Skin epidermis (tissue), 12 donors: Measurements from ENCODE around the gene SKA1.
A peak's percentile ranks its signal among the peaks of the same experiment; 100 is the strongest.

Experiments
- H3K27ac ChIP-seq, 21 experiments: fragments of 200-600 bp; sonication (generic) in 11 of 21; one replicate each; pipeline ENCODE4 v1.5.0; 2020; ENCODE audit warnings: mild to moderate bottlenecking in 3 of 21, inconsistent platforms in 2 of 21, moderate library complexity in 2 of 21
- H3K4me3 ChIP-seq, 7 experiments: fragments of 200-600 bp; sonication (generic) in 2 of 7; one replicate each; pipeline ENCODE4 v1.5.0; 2020; ENCODE audit warnings: inconsistent platforms in 2 of 7, mild to moderate bottlenecking in 2 of 7, moderate library complexity in 1 of 7

SKA1 gene, protein sequence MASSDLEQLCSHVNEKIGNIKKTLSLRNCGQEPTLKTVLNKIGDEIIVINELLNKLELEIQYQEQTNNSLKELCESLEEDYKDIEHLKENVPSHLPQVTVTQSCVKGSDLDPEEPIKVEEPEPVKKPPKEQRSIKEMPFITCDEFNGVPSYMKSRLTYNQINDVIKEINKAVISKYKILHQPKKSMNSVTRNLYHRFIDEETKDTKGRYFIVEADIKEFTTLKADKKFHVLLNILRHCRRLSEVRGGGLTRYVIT

DNA sequence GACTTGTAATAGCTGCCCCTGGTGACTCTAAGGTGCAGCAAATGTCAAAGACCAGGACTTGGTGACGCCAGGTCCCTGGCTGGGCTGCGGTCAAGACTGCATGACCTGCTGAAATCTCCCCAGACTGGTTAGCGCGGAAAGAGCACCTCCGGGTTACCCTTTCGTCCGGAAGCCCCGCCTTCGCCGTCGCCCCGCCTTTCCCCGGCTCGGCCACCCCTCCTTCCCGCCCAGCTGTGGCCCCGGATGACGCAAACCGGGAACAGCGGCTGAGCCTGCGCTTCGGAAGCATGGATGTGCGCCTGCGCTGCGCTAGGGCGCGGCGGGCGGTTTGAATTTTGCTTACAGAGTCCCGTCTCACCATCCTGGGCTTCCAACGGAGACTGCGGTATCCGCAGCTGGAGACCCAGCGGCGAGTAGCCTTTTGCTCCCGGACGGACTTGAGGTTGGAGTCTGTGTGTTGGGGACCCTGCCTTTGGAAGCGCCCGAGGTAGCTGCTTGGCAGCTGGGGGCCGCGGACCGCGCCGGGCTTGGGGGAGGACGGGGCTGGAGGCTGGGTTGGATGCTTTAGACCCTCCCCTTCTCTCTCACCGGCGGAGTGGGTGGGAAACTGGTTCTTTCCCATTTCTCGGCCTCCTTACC, at the start of gene SKA1:
TSS of gene SKA1 (plus strand) at position 294 of the 639 bp plus-strand sequence. CDS start 785 bp downstream, outside the sequence.
- Histone ChIP-seq H3K4me3 (peak within 1 kb of the TSS; percentile 36 to 67 (median 47)), H3K27ac (peak within 1 kb of the TSS in 19 of 21 experiments; percentile 29 to 80 (median 71))

GRCh38 chr18:50327983-50328382, 46.9 kb upstream of the SKA1 start:
- Histone ChIP-seq H3K4me3 (no peak overlapping the region), H3K27ac (no peak overlapping the region)

DNA sequence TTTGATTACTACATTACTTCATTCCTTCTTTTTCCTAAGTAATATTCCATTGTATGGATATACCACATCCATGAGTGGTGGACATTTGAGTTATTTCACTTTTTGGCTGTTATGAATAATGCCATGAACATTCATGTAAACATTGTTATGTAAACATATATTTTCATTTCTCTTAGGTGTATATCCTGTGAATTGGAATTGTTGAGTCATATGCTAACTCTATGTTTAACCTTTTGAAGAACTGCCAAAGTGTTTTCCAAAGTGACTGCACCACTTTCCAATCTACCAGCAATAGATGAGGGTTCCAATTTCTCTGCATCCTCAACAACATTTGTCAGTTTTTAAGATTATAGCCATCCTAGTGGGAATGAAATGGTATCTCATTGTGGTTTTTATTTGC, 44.7 kb upstream of the SKA1 start:
- Histone ChIP-seq H3K4me3 (no peak overlapping the region), H3K27ac (no peak overlapping the region)

GRCh38 chr18:50331691-50332090, 43.2 kb upstream of the SKA1 start:
- no peak overlapping the region for H3K4me3 ChIP-seq
- no peak overlapping the region for H3K27ac ChIP-seq

DNA sequence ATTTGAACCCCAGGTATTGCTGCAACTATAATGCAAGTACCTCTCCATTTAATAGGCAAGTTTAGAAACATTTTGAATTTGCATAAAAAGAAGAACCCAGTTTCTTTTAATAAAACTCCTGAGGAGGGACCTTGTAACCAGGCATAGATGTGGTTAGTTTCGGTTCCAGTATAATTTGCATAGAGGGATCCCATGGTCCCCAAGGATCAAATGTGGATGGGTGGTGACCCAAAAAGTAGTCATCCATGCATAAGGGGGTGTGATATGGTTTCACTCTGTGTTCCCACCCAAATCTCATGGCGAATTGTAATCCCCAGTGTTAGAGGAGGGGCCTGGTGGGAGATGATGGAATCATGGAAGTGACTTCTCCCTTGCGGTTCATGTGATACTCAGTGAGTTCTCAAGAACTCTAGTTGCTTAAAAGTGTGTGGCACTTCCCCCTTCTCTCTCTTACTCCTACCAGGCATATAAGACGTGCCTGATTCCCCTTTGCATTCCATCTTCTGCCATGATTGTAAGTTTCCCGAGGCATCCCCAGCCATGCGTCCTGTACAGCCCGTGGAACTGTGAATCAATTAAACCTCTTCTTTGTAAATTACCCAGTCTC, 40.2 kb upstream of the SKA1 start:
- Histone ChIP-seq H3K27ac (no peak overlapping the region), H3K4me3 (no peak overlapping the region)

DNA sequence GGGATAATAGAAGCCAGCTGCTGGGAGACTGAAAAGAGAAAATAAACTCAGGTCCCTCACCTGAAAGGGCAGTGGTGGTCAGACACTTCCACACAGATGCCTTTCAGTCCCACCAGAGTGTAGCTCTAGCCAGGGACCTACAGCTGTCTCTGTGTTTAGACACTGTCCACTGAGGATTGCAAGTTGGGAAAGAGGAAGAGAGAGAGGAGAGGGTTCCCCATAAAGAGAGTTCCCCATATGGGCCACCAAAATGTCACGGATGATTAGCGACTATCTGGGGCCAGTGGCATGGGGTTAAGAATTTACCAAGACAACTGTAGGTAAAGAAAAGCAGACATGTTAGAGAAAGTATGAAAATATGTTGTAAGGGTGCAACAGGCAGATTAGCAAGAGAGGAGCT, 36.7 kb upstream of the SKA1 start:
- no peak overlapping the region for H3K27ac ChIP-seq
- H3K4me3 ChIP-seq, result no peak overlapping the region

- Histone ChIP-seq H3K4me3 (no peak overlapping the region), H3K27ac (no peak overlapping the region)
These were observed 36.1 kb upstream of the SKA1 start for GRCh38 chr18:50338715-50339114.

GRCh38 chr18:50340078-50340477, 34.8 kb upstream of the SKA1 start:
- no peak overlapping the region for H3K27ac ChIP-seq
- H3K4me3 ChIP-seq, result no peak overlapping the region

GRCh38 chr18:50341443-50341842, 33.4 kb upstream of the SKA1 start:
- H3K27ac ChIP-seq, result no peak overlapping the region
- no peak overlapping the region for H3K4me3 ChIP-seq

- H3K27ac ChIP-seq, result no peak overlapping the region
These were observed 24.1 kb upstream of the SKA1 start for GRCh38 chr18:50350699-50351098.

GRCh38 chr18:50356036-50356945, 18.6 kb upstream of the SKA1 start:
- Histone ChIP-seq H3K27ac (no peak overlapping the region), H3K4me3 (no peak overlapping the region)

More at GRCh38 chr18:50350699-50351098, 24.1 kb upstream of the SKA1 start:
- no peak overlapping the region for H3K4me3 ChIP-seq

GRCh38 chr18:50358844-50359243, 16.0 kb upstream of the SKA1 start:
- H3K4me3 ChIP-seq, result no peak overlapping the region

GRCh38 chr18:50359806-50360205, 15.0 kb upstream of the SKA1 start:
- Histone ChIP-seq H3K4me3 (no peak overlapping the region), H3K27ac (no peak overlapping the region)

More at GRCh38 chr18:50358844-50359243, 16.0 kb upstream of the SKA1 start:
- H3K27ac ChIP-seq, result no peak overlapping the region

DNA sequence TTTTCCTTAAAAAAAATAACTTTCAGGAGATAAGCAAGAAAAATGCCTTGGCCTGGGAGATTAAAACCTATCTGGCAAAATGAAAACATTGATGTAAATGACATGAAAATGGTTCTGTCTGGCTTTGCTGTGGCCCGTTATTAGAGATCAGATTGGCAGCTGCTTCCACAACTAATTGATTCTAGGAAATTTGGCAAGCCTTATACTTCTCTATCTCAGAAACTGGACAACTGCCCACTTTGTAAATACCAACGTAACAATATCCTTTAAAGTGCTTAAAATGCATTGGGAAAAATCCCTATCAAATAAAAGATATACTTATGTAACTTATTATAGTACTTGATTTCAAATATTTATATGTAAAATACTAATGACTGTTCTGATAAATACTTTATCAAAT, 14.2 kb upstream of the SKA1 start:
- no peak overlapping the region for H3K4me3 ChIP-seq
- no peak overlapping the region for H3K27ac ChIP-seq

DNA sequence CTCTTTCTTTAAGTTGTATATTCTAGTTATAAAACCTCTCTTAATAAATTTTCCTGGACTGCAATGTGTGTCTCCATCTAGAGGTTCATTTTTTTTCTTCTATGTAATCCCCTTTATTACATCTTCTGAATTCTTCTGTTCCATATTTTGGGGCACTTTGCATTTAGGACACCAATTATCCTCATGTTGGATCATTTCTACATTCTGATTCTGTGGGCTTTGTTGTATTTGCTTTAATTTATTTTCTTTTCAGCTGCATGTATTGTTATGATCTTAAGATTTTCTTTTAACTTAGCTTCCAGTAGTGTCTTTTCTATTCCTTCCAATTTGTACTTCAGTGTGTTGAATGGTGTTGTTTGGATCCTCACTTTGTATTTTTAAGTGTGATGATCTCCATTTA, 5.2 kb upstream of the SKA1 start:
- no peak overlapping the region for H3K27ac ChIP-seq
- no peak overlapping the region for H3K4me3 ChIP-seq

- no peak overlapping the region for H3K4me3 ChIP-seq
These were observed 2.1 kb upstream of the SKA1 start for GRCh38 chr18:50372743-50373142.

DNA sequence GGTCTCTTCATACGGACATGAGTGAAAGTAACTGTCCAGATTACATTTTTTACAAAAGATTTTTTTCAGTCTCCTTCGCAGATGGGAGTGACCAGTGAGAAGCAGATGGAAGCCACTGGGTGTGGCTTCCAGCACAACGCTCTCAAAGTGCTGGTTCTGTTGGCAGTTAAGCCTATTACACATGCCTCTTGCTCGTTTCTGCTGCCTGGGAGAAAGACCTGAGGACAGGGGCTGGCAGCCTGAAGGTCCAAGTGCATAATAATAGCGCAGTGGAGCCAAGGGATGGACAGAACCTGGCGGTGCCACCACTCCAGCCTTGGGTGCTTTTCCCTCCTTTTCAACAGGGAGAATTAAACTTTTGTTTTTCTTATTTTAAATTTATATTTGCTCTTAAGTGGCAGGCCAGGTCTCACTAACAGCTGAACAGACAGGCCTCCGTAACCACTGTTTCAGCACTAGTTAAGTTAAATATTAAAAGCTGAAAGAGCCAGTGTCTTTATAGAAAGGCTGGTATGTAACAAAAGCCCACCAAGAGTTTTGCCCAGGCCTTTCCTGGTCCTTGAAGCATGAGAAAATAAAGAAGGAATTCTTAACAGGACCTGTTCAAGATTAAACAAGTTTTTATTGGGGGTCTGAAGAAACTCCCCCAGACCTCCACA, 1.2 kb upstream of the SKA1 start:
- no peak overlapping the region for H3K4me3 ChIP-seq
- no peak overlapping the region for H3K27ac ChIP-seq

More at GRCh38 chr18:50372743-50373142, 2.1 kb upstream of the SKA1 start:
- H3K27ac ChIP-seq, result no peak overlapping the region

DNA sequence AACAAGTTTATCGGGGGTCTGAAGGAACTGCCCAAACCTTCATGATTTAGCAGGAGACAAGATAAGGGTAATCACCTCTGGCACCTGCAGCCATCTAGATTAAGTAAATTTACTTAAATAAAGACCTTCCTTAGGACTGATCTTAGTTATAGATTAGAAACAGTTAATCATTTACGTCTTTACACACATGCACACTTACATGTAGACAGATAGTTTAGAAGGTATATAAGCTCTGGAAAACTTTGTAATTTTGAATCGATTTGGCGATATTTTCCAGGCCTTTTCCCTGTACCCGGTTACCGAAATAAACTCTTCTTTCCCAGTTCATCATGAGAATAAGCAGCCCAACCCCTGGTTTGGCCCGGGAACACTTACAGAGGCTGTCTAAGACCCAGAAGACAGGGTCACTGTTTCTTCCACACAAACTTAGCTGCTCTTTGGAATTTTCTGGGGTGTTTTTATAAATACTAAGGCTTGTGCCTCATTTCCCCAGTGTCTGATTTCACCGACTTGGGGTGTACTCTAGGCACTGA, 560 bp upstream of the SKA1 start:
- H3K4me3 ChIP-seq, result peak overlapping the region; percentile 36 to 67 (median 47)
- H3K27ac ChIP-seq, result peak overlapping the region in 19 of 21 experiments; percentile 29 to 80 (median 71)

DNA sequence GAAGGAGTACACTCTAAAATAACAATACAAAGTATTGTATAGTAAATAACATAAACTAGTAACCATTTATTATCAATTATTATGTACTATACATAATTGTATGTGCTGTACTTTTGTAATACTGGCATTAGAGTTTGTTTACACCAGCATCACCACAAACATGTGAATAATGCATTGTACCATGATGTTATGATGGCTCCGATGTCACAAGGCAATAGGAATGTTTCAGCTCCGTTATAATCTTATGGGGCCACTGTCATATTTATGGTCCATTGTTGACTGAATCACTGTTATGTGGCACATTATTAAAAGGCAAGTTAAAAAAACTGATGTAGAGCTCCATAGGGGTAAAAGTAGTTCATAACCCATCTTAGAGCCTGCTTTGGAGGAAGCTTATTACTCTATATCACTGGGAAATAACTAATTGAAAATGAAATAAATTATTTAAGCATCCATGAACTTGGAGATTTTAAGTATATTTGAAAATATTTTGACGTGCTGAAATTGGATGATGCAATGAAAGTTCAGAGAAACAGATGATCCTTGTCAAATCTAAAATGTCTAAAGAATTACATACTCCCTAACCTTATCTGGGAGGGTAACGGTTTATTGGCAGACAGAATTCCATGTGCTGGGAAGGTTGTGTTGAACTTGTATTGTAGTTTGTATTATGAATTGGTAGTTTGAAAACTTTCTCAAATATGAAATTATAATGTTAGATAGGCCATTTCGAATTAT, 2.4 kb downstream of the SKA1 start:
- no peak overlapping the region for H3K4me3 ChIP-seq
- H3K27ac ChIP-seq, result no peak overlapping the region
